Measurements from ENCODE around the gene TTC28. TPM values are rescaled to one million over a fixed set of nuclear protein-coding genes. Genes with fewer than 3 reads are reported as not detected.
"Not testable (repeated sequence)": the region's sequence is repeated elsewhere in the genome, so short reads cannot be mapped to it uniquely, and the experiment has no call there.

TTC28 gene
- total and polyA plus RNA-seq, 2 donors (not counting 3 experiments of a cell fraction or from before 2014, with no cell fraction given): 16.5 to 51.1 TPM

GRCh38 chr22:28473258-28473657 lies 206.4 kb downstream of the TTC28 start:
- Histone ChIP-seq H3K4me1 (ENCODE audit: control insufficient read depth, extremely low read depth, insufficient read depth, low read length) (no peaks in the 10 kb centered on the region), H3K4me2 (ENCODE audit: insufficient read depth, low read length) (no peak overlapping the region), H4K20me1 (replicated peaks; ENCODE audit: control insufficient read depth, extremely low read depth, insufficient read depth, low read length) (no peaks in the 10 kb centered on the region), H3K4me3 (replicated peaks in 1 of 3; ENCODE audit: insufficient read depth in 1 of 3, low read depth in 1 of 3, low read length in 3 of 3) (no peak overlapping the region), H3K27ac (ENCODE audit: insufficient read depth, low read depth, low read length) (no peak overlapping the region), H3K27me3 (ENCODE audit: control insufficient read depth in 2 of 2, insufficient read depth in 2 of 2, low read length in 2 of 2) (no peaks in the 10 kb centered on the region), H3K9me3 (replicated peaks; ENCODE audit: control insufficient read depth, insufficient read depth, low read length) (no peaks in the 10 kb centered on the region), H3K9ac (replicated peaks; ENCODE audit: extremely low read depth, insufficient read depth, low read length) (no peak overlapping the region), H3K9me1 (replicated peaks; ENCODE audit: control insufficient read depth, extremely low read depth, insufficient read depth, low read length) (no peaks in the 10 kb centered on the region), H3K36me3 (ENCODE audit: control insufficient read depth in 2 of 2, extremely low read depth in 1 of 2, insufficient read depth in 2 of 2, low read length in 2 of 2) (no peaks in the 10 kb centered on the region), H2AFZ (ENCODE audit: low read depth, low read length) (no peak overlapping the region), H3K79me2 (ENCODE audit: control insufficient read depth, insufficient read depth, low read length) (no peaks in the 10 kb centered on the region)
- FAIRE-seq (no peak), DNase-seq (ENCODE audit: low read depth, low spot score) (no peak)
- POLR2A ChIA-PET: no interaction called here
- CTCF ChIA-PET: interaction anchor here (1.2 kb wide), 1 partner anchor 421 kb away, joined by 4 read pairs; no protein-coding TSS in a partner anchor
- intact Hi-C loops (cut with micrococcal nuclease) (no loop called here), dilution Hi-C loops (cut with MboI; ENCODE audit: extremely low pct_ligation_motif_present, low sequenced_read_pairs) (no loop called here)
- TF ChIP-seq CTCF (IDR thresholded peaks at IDR 0.05; ENCODE audit: extremely low read depth in 1 of 2, insufficient read depth in 1 of 2, low read depth in 1 of 2, low read length in 2 of 2) (no peak), POLR2AphosphoS5 (IDR thresholded peaks at IDR 0.05; ENCODE audit: insufficient read depth, low read depth, low read length) (no peak), MAX (IDR thresholded peaks at IDR 0.05; ENCODE audit: insufficient read depth, insufficient read length) (no peak), FOS (IDR thresholded peaks at IDR 0.05; ENCODE audit: borderline replicate concordance, insufficient read depth, low read length) (no peak), JUN (IDR thresholded peaks at IDR 0.05; ENCODE audit: borderline replicate concordance, insufficient read depth, insufficient read length, low read depth) (no peak), MYC (IDR thresholded peaks at IDR 0.05; ENCODE audit: low read depth, low read length) (no peak), EZH2 (IDR thresholded peaks at IDR 0.05; ENCODE audit: borderline replicate concordance, low read depth, low read length, severe bottlenecking) (no peak), GATA2 (IDR thresholded peaks at IDR 0.05; ENCODE audit: insufficient read depth, insufficient read length, low read depth, low read length) (no peak), POLR2A (IDR thresholded peaks at IDR 0.05; ENCODE audit: low read depth, low read length) (no peak)
- BruUV-seq (replicated peaks): no TSS peak

GRCh38 chr22:28467055-28467454 lies 212.6 kb downstream of the TTC28 start:
- DNase-seq (ENCODE audit: low read depth, low spot score); H3K4me2 ChIP-seq (ENCODE audit: insufficient read depth, low read length); intact Hi-C loops (cut with micrococcal nuclease); H3K4me3 ChIP-seq (replicated peaks in 1 of 3; ENCODE audit: insufficient read depth in 1 of 3, low read depth in 1 of 3, low read length in 3 of 3); H3K27ac ChIP-seq (ENCODE audit: insufficient read depth, low read depth, low read length); H3K27me3 ChIP-seq (ENCODE audit: control insufficient read depth in 2 of 2, insufficient read depth in 2 of 2, low read length in 2 of 2); H4K20me1 ChIP-seq (replicated peaks; ENCODE audit: control insufficient read depth, extremely low read depth, insufficient read depth, low read length); FAIRE-seq; H3K9ac ChIP-seq (replicated peaks; ENCODE audit: extremely low read depth, insufficient read depth, low read length); H2AFZ ChIP-seq (ENCODE audit: low read depth, low read length); H3K9me1 ChIP-seq (replicated peaks; ENCODE audit: control insufficient read depth, extremely low read depth, insufficient read depth, low read length); POLR2A ChIA-PET; H3K36me3 ChIP-seq (ENCODE audit: control insufficient read depth in 2 of 2, extremely low read depth in 1 of 2, insufficient read depth in 2 of 2, low read length in 2 of 2); dilution Hi-C loops (cut with MboI; ENCODE audit: extremely low pct_ligation_motif_present, low sequenced_read_pairs); BruUV-seq (replicated peaks); H3K4me1 ChIP-seq (ENCODE audit: control insufficient read depth, extremely low read depth, insufficient read depth, low read length); H3K79me2 ChIP-seq (ENCODE audit: control insufficient read depth, insufficient read depth, low read length); CTCF ChIA-PET; H3K9me3 ChIP-seq (replicated peaks; ENCODE audit: control insufficient read depth, insufficient read depth, low read length): not testable (repeated sequence)

Data from endothelial cell of umbilical vein (primary cell).